Smooth muscle cell (in vitro differentiated cells): ENCODE measurements around the gene APEX2. TPM values are rescaled to one million over a fixed set of nuclear protein-coding genes. Genes with fewer than 3 reads are reported as not detected.

Source experiments
- DNase-seq: peaks from one replicate; lab custom pipeline; 2025; ENCODE audit not compliant: unreplicated experiment; lab: John Stamatoyannopoulos, UW
- H2AFZ ChIP-seq: fragments of 200-600 bp; sonication (generic); 2 replicates; pipeline ENCODE4 v1.6.0; 2016; ENCODE audit warnings: antibody characterized with exemption, low read depth, mild to moderate bottlenecking
- H3F3A ChIP-seq: fragments of 200-600 bp; sonication (generic); 2 replicates; pipeline ENCODE4 v1.6.0; 2017; ENCODE audit warnings: antibody characterized with exemption, low read depth
- H3K27ac ChIP-seq: fragments of 200-600 bp; sonication (generic); 2 replicates; pipeline ENCODE4 v1.5.1; 2016; ENCODE audit warnings: low read depth, mild to moderate bottlenecking
- H3K27me3 ChIP-seq: fragments of 200-600 bp; sonication (generic); 2 replicates; pipeline ENCODE4 v1.6.1; 2016; ENCODE audit warnings: low read depth, mild to moderate bottlenecking
- H3K36me3 ChIP-seq: fragments of 200-600 bp; sonication (generic); 2 replicates; pipeline ENCODE4 v1.5.1; 2016; ENCODE audit warnings: low read depth
- H3K4me1 ChIP-seq: fragments of 200-600 bp; sonication (generic); 2 replicates; pipeline ENCODE4 v1.5.1; 2016; ENCODE audit warnings: low read depth
- H3K4me2 ChIP-seq: fragments of 200-600 bp; sonication (generic); 2 replicates; pipeline ENCODE4 v1.6.0; 2016; ENCODE audit warnings: mild to moderate bottlenecking
- H3K4me3 ChIP-seq: fragments of 200-600 bp; sonication (generic); 2 replicates; pipeline ENCODE4 v1.5.1; 2016; ENCODE audit warnings: mild to moderate bottlenecking
- H3K79me2 ChIP-seq: fragments of 200-600 bp; sonication (generic); 2 replicates; pipeline ENCODE4 v1.6.0; 2016; ENCODE audit warnings: low read depth, mild to moderate bottlenecking
- H3K9ac ChIP-seq: fragments of 200-600 bp; sonication (generic); 2 replicates; pipeline ENCODE4 v1.6.0; 2016; ENCODE audit warnings: low read depth
- H3K9me3 ChIP-seq: fragments of 200-600 bp; sonication (generic); replicated peaks from 2 replicates; pipeline ENCODE4 v1.5.1; 2016; ENCODE audit warnings: low read depth
- H4K20me1 ChIP-seq: fragments of 200-600 bp; sonication (generic); 2 replicates; pipeline ENCODE4 v1.6.0; 2016; ENCODE audit warnings: low read depth
- CTCF ChIP-seq: fragments of 200-600 bp; sonication (generic); IDR thresholded peaks from 2 replicates; pipeline ENCODE4 v1.5.1; 2017; ENCODE audit warnings: borderline replicate concordance, mild to moderate bottlenecking, antibody characterized with exemption; ENCODE audit not compliant: insufficient read depth, poor library complexity, severe bottlenecking
- WGBS: methylation state at CpG from one replicate; pipeline ENCODE4 v1.1.7; 2016; ENCODE audit warnings: low lambda C conversion rate; 5-methylcytosine and 5-hydroxymethylcytosine counted together
- polyA plus RNA-seq: library from polyadenylated mRNA; unstranded; fragments of >200 nt; fragmentation: Nextera tagmentation; extraction: Ambion mirVana; gene quantifications from 2 replicates; pipeline ENCODE4 v1.2.1, GENCODE V29; 2016
- total RNA-seq: library from RNA; depleted of rRNA; stranded (reverse); fragments of >200 nt; gene quantifications from 2 replicates; pipeline ENCODE4 v1.2.3, GENCODE V29; 2014

Gene APEX2
- total and polyA plus RNA-seq, 2 experiments from 2014 or later = 16.1 to 16.5 TPM

GRCh38 chrX:55008571-55009358 is 8.6 kb downstream of the APEX2 start:
- no peaks in the 10 kb centered on the region for H4K20me1 ChIP-seq
- no peaks in the 10 kb centered on the region for H3K27me3 ChIP-seq
- H3K4me1 ChIP-seq = no peaks in the 10 kb centered on the region
- no peak for DNase-seq
- no peak overlapping the region for H3K4me2 ChIP-seq
- H2AFZ ChIP-seq = no peak overlapping the region
- H3K79me2 ChIP-seq = no peaks in the 10 kb centered on the region
- H3K36me3 ChIP-seq = no peaks in the 10 kb centered on the region
- H3K9ac ChIP-seq = no peak overlapping the region
- 54% methylated on average over 9 of the region's 9 CpGs for WGBS
- H3F3A ChIP-seq = no peaks in the 10 kb centered on the region
- no peak overlapping the region for H3K4me3 ChIP-seq
- peak overlapping the region; percentile 76 for H3K27ac ChIP-seq
- no peak for TF ChIP-seq CTCF
- no peaks in the 10 kb centered on the region for H3K9me3 ChIP-seq

- Histone ChIP-seq H2AFZ (no peak overlapping the region), H3K4me1 (no peaks in the 10 kb centered on the region), H4K20me1 (no peaks in the 10 kb centered on the region), H3K79me2 (no peaks in the 10 kb centered on the region), H3K4me2 (no peak overlapping the region), H3K9ac (no peak overlapping the region), H3K4me3 (no peak overlapping the region), H3K27me3 (no peaks in the 10 kb centered on the region), H3K9me3 (no peaks in the 10 kb centered on the region), H3K36me3 (no peaks in the 10 kb centered on the region), H3F3A (no peaks in the 10 kb centered on the region), H3K27ac (no peak overlapping the region)
- 58% methylated on average over 2 of the region's 2 CpGs for WGBS
- no peak for DNase-seq
- TF ChIP-seq CTCF = peak; percentile 22
Measured at GRCh38 chrX:55011294-55011693, 11.1 kb downstream of the APEX2 start.

GRCh38 chrX:55014897-55015299 is 14.7 kb downstream of the APEX2 start:
- no peak overlapping the region for H2AFZ ChIP-seq
- H3K36me3 ChIP-seq = no peaks in the 10 kb centered on the region
- no peaks in the 10 kb centered on the region for H3K79me2 ChIP-seq
- no peak for TF ChIP-seq CTCF
- H4K20me1 ChIP-seq = no peaks in the 10 kb centered on the region
- no peak overlapping the region for H3K9ac ChIP-seq
- WGBS = 90% methylated on average over 4 of the region's 4 CpGs
- DNase-seq = no peak
- no peak overlapping the region for H3K4me3 ChIP-seq
- H3K27me3 ChIP-seq = no peaks in the 10 kb centered on the region
- no peak overlapping the region for H3K27ac ChIP-seq
- no peaks in the 10 kb centered on the region for H3K4me1 ChIP-seq
- H3F3A ChIP-seq = no peaks in the 10 kb centered on the region
- H3K9me3 ChIP-seq = no peaks in the 10 kb centered on the region
- H3K4me2 ChIP-seq = no peak overlapping the region

GRCh38 chrX:55026143-55026542 is 26.0 kb downstream of the APEX2 start:
- no peaks in the 10 kb centered on the region for H3K27me3 ChIP-seq
- no peaks in the 10 kb centered on the region for H3K4me1 ChIP-seq
- H3K4me2 ChIP-seq = no peak overlapping the region
- TF ChIP-seq CTCF = no peak
- no peaks in the 10 kb centered on the region for H3K9me3 ChIP-seq
- H3K4me3 ChIP-seq = no peak overlapping the region
- no peak overlapping the region for H3K9ac ChIP-seq
- no peaks in the 10 kb centered on the region for H3F3A ChIP-seq
- DNase-seq = no peak
- no peaks in the 10 kb centered on the region for H4K20me1 ChIP-seq
- H3K79me2 ChIP-seq = no peaks in the 10 kb centered on the region
- H3K27ac ChIP-seq = no peak overlapping the region
- H2AFZ ChIP-seq = no peak overlapping the region
- H3K36me3 ChIP-seq = no peaks in the 10 kb centered on the region
